ENCODE measurements around the gene C19orf44.

- no peak for TF ChIP-seq EZH2 (IDR thresholded peaks at IDR 0.05; ENCODE audit: insufficient read depth, poor library complexity, severe bottlenecking)
- no peak for TF ChIP-seq EZH2phosphoT487 (IDR thresholded peaks at IDR 0.05; ENCODE audit: insufficient read depth, low read depth)
Observed at GRCh38 chr19:16540948-16541347, 44.8 kb downstream of the C19orf44 start.

All from GM23248 (cell line).